Activated CD8-positive, alpha-beta T cell treated with anti-CD3 and anti-CD28 coated beads for 36 hours (primary cell): ENCODE measurements around the gene USE1. TPM values are rescaled to one million over a fixed set of nuclear protein-coding genes. Genes with fewer than 3 reads are reported as not detected.

Experiments used
- ATAC-seq: fragments of 200-7000 bp; cut with Tn5 transposase; one replicate; pipeline ENCODE4 v1.10.0; 2021; ENCODE audit warnings: mild to moderate bottlenecking, moderate library complexity
- CTCF ChIA-PET: fragments of 350-600 bp; sonication (Branson Sonifier 250); formaldehyde crosslinking; loops from one replicate; lab custom pipeline; 2021; ENCODE audit warnings: antibody characterized with exemption; lab: Charles Lee
- POLR2A ChIA-PET: fragments of 350-600 bp; sonication (Branson Sonifier 250); formaldehyde crosslinking; loops from one replicate; lab custom pipeline; 2021; ENCODE audit warnings: antibody characterized with exemption; lab: Charles Lee
- DNase-seq: peaks from one replicate; pipeline ENCODE4 v3.0.0-alpha.2; 2020
- H3K27ac Mint-ChIP-seq: one replicate; pipeline ENCODE4 v1.8.0; 2021; ENCODE audit warnings: mild to moderate bottlenecking, mixed read lengths
- H3K27me3 Mint-ChIP-seq: one replicate; pipeline ENCODE4 v1.8.0; 2021; ENCODE audit warnings: mixed read lengths
- H3K36me3 Mint-ChIP-seq: one replicate; pipeline ENCODE4 v1.8.0; 2021; ENCODE audit warnings: low read depth, mixed read lengths
- H3K4me1 Mint-ChIP-seq: one replicate; pipeline ENCODE4 v1.8.0; 2021; ENCODE audit warnings: low read depth, mixed read lengths
- H3K4me3 Mint-ChIP-seq: one replicate; pipeline ENCODE4 v1.8.0; 2021; ENCODE audit warnings: mild to moderate bottlenecking, moderate library complexity, mixed read lengths
- H3K9me3 Mint-ChIP-seq: one replicate; pipeline ENCODE4 v1.8.0; 2021; ENCODE audit warnings: mixed read lengths
- CTCF ChIP-seq: fragments of 200-600 bp; IDR thresholded peaks from one replicate; pipeline ENCODE4 v1.8.0; 2022; ENCODE audit warnings: antibody characterized with exemption, mild to moderate bottlenecking
- intact Hi-C: fragments of 100-400 bp; cut with micrococcal nuclease; formaldehyde crosslinking; loops from one replicate; pipeline ENCODE4 v1.10.0; 2022
- total RNA-seq, 2 experiments: library from RNA; stranded (reverse); gene quantifications; one replicate each; pipeline ENCODE4 v1.2.3, GENCODE V29; 2021

The USE1 gene
- total RNA-seq, 2 experiments from 2014 or later = 26.5 to 27.1 TPM

- H3K27ac Mint-ChIP-seq = no peak overlapping the region
- ChIA-PET CTCF (no interaction called here), POLR2A (interaction anchor here (1.0 kb wide), 1 partner anchor 13 kb away, joined by 3 read pairs; the partner anchor contains the start of gene USE1)
- intact Hi-C loops = no loop called here
- H3K9me3 Mint-ChIP-seq = no peaks in the 10 kb centered on the region
- TF ChIP-seq CTCF = no peak
- H3K4me1 Mint-ChIP-seq = no peaks in the 10 kb centered on the region
- no peak overlapping the region for H3K4me3 Mint-ChIP-seq
- DNase-seq (peak; percentile 59), ATAC-seq (peak; percentile 64)
- no peaks in the 10 kb centered on the region for H3K27me3 Mint-ChIP-seq
- H3K36me3 Mint-ChIP-seq = peaks cover 50% of the 10 kb centered on the region
Measured at GRCh38 chr19:17202249-17202648, 12.9 kb upstream of the USE1 start.

GRCh38 chr19:17202713-17203112 lies 12.4 kb upstream of the USE1 start:
- H3K36me3 Mint-ChIP-seq = peaks cover 48% of the 10 kb centered on the region
- no peak overlapping the region for H3K4me3 Mint-ChIP-seq
- ChIA-PET CTCF (no interaction called here), POLR2A (interaction anchor here (1.0 kb wide), 1 partner anchor 12 kb away, joined by 3 read pairs; the partner anchor contains the start of gene USE1)
- no peak overlapping the region for H3K27ac Mint-ChIP-seq
- ATAC-seq (no peak), DNase-seq (no peak)
- TF ChIP-seq CTCF = no peak
- no peaks in the 10 kb centered on the region for H3K9me3 Mint-ChIP-seq
- H3K4me1 Mint-ChIP-seq = no peaks in the 10 kb centered on the region
- intact Hi-C loops = no loop called here
- no peaks in the 10 kb centered on the region for H3K27me3 Mint-ChIP-seq

DNA sequence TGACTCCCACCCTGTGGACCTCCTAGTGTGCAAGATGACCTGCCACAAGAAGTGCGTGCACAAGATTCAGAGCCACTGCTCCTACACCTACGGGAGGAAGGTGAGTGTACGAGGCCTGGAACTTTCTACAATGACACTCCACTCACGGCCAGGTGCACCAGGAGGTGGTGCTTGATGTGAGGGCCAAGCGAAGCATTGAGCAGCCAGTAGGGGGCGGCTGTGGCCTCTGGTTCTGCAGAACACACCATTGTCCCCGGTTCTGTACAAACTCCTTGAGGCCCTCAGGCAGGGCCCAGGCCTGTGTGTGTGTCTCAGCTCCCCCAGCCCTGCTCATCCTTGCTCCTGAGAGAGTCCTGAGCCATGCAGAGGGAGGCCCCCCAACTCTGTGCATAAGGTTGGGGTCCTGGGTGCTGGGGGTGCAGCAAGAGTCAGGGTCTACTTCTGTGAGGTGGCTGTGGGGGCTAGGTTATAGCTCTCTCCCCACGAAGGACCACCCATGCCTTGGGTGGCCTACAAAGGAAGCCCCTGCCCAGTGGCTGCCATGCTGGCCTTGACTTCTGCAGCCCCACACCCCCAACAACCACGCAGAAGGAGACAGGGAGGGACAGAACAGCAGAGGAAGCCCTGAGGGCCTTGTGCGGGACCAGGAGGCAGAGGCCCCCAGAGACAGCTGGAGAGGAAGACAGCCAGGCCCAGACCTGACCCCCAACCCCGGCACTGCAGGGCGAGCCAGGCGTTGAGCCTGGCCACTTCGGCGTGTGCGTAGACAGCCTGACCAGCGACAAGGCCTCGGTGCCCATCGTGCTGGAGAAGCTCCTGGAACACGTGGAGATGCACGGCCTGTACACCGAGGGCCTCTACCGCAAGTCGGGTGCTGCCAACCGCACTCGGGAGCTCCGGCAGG lies 9.7 kb upstream of the USE1 start:
- Mint-ChIP-seq H3K27ac (no peak overlapping the region), H3K36me3 (peaks cover 51% of the 10 kb centered on the region)
- intact Hi-C loops = no loop called here

DNA sequence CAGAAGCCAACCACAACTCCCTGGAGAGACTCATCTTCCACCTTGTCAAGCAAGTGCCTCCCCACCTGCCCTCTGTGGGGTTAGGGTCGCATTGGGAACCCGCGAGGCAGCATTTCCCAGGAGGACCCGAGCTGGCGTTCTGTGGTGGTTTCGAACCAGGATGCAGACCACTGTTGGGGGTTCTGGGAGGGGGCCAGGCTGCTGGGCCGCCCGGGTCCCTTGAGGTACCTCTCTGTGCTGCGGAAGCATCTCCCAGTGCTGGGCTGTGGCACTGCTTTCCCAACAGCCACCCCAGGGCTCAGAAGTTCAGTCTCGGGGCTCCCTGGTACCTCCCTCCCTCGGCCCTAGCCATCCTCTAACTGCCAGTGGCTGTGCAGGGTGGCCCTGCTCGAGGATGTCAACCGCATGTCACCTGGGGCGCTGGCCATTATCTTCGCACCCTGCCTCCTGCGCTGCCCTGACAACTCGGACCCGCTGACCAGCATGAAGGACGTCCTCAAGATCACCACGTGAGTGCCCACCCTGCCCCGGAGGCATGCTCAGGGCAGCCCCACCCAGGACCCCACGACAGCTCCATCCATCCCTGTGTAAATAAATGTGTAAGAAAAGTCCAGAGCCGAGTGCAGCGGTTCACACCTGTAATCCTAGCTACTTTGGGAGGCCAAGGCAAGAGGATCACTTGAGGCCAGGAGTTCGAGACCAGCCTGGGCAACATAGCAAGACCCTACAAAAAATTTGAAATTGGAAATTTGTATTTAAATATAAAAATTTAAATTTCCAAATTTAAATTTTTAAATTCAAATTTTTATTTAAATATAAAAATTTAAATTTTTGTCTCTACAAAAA lies 8.2 kb upstream of the USE1 start:
- Mint-ChIP-seq H3K9me3 (no peaks in the 10 kb centered on the region), H3K36me3 (peaks cover 45% of the 10 kb centered on the region), H3K4me3 (no peak overlapping the region), H3K27ac (no peak overlapping the region), H3K27me3 (no peaks in the 10 kb centered on the region), H3K4me1 (peaks cover 12% of the 10 kb centered on the region)
- ATAC-seq = no peak
- TF ChIP-seq CTCF = no peak
- POLR2A ChIA-PET = interaction anchor here (2.3 kb wide), 1 partner anchor 8 kb away, joined by 7 read pairs; the partner anchor contains the start of gene USE1
- CTCF ChIA-PET = interaction anchor here (1.9 kb wide), 1 partner anchor 76 kb away, joined by 6 read pairs; no protein-coding TSS in a partner anchor
- intact Hi-C loops = no loop called here
- DNase-seq = no peak

More for the DNA sequence above, 9.7 kb upstream of the USE1 start:
- ChIA-PET POLR2A (interaction anchor here (0.6 to 2.3 kb wide), 2 partner anchors 10 to 239 kb away, joined by 3 to 7 read pairs; partner anchors contain the start of gene USE1), CTCF (interaction anchor here (1.0 to 1.9 kb wide), 5 partner anchors 16 to 77 kb away, joined by 3 to 6 read pairs (median 3); no protein-coding TSS in a partner anchor)
- no peaks in the 10 kb centered on the region for H3K9me3 Mint-ChIP-seq
- H3K27me3 Mint-ChIP-seq = no peaks in the 10 kb centered on the region
- DNase-seq = peak; percentile 69
- H3K4me3 Mint-ChIP-seq = no peak overlapping the region
- H3K4me1 Mint-ChIP-seq = peaks cover 12% of the 10 kb centered on the region
- TF ChIP-seq CTCF = peak; percentile 48
- ATAC-seq = peak; percentile 46
